CD4-positive, alpha-beta T cell treated with Interleukin-10 for 1 hour (primary cell): Measurements from ENCODE around the gene EVI5.

Experiments used
- DNase-seq: peaks from one replicate; pipeline ENCODE4 v3.0.0-alpha.2; 2020

Gene EVI5

GRCh38 chr1:92504291-92505014 lies 280.5 kb downstream of the EVI5 start:
- DNase-seq: no peak

- DNase-seq: no peak
Measured at GRCh38 chr1:92503926-92504285, 281.0 kb downstream of the EVI5 start.

GRCh38 chr1:92503043-92503925 lies 281.6 kb downstream of the EVI5 start:
- DNase-seq: no peak

- DNase-seq: no peak
Measured at GRCh38 chr1:92502247-92502646, 282.7 kb downstream of the EVI5 start.

GRCh38 chr1:92500552-92500951 lies 284.4 kb downstream of the EVI5 start:
- no peak for DNase-seq

GRCh38 chr1:92495392-92496063 lies 289.4 kb downstream of the EVI5 start:
- peak; percentile 28 for DNase-seq

- DNase-seq: no peak
Measured at GRCh38 chr1:92494485-92495141, 290.3 kb downstream of the EVI5 start.

GRCh38 chr1:92493139-92493538 lies 291.8 kb downstream of the EVI5 start:
- no peak for DNase-seq

- no peak for DNase-seq
Measured at GRCh38 chr1:92488832-92489231, 296.1 kb downstream of the EVI5 start.

GRCh38 chr1:92488416-92488815 lies 296.5 kb downstream of the EVI5 start:
- no peak for DNase-seq

GRCh38 chr1:92487078-92487605 lies 297.8 kb downstream of the EVI5 start:
- DNase-seq: no peak

GRCh38 chr1:92486251-92487077 lies 298.4 kb downstream of the EVI5 start, which contains the start of gene GFI1:
Gene GFI1 (minus strand): TSS chr1:92486925. CDS start chr1:92483487, 3,438 bp downstream.
- DNase-seq: peak; percentile 70

- DNase-seq: peak; percentile 82
Measured at GRCh38 chr1:92485381-92486250, 299.3 kb downstream of the EVI5 start.

- peak; percentile 61 for DNase-seq
Measured at GRCh38 chr1:92484472-92485380, 300.2 kb downstream of the EVI5 start.

GRCh38 chr1:92483610-92484471 lies 301.1 kb downstream of the EVI5 start:
- peak; percentile 43 for DNase-seq

- DNase-seq: peak; percentile 35
Measured at GRCh38 chr1:92482665-92483609, 302.0 kb downstream of the EVI5 start.

GRCh38 chr1:92481971-92482664 lies 302.8 kb downstream of the EVI5 start:
- no peak for DNase-seq
